Lower leg skin (tissue), 3 donors: ENCODE data around the gene POLE2.

ENCODE experiments used
- CTCF ChIP-seq, 3 donors: fragments of 450-650 bp; IDR thresholded peaks; one replicate each; pipeline ENCODE4 v1.5.1; 2016; ENCODE audit warnings: antibody characterized with exemption in 3 of 3, mild to moderate bottlenecking in 3 of 3, moderate library complexity in 2 of 3
- POLR2A ChIP-seq, 2 donors: fragments of 450-650 bp; IDR thresholded peaks; one replicate each; pipeline ENCODE4 v1.6.1; 2016 to 2017; ENCODE audit warnings: antibody characterized with exemption in 2 of 2, mild to moderate bottlenecking in 1 of 2, moderate library complexity in 1 of 2

GRCh38 chr14:49619730-49620129 lies 68.3 kb downstream of the POLE2 start:
- no peak for TF ChIP-seq CTCF (IDR thresholded peaks at IDR 0.05)
- no peak for TF ChIP-seq POLR2A (IDR thresholded peaks at IDR 0.05)
